Left forelimb (tissue), 1 donor: ENCODE results near the gene REP15.
"Not testable (repeated sequence)": the region's sequence is repeated elsewhere in the genome, so short reads cannot be mapped to it uniquely, and the experiment has no call there.

Experiments used
- DNase-seq: peaks from one replicate; pipeline ENCODE4 v3.0.0-alpha.2; 2018; ENCODE audit warnings: low spot score

Gene REP15

DNA sequence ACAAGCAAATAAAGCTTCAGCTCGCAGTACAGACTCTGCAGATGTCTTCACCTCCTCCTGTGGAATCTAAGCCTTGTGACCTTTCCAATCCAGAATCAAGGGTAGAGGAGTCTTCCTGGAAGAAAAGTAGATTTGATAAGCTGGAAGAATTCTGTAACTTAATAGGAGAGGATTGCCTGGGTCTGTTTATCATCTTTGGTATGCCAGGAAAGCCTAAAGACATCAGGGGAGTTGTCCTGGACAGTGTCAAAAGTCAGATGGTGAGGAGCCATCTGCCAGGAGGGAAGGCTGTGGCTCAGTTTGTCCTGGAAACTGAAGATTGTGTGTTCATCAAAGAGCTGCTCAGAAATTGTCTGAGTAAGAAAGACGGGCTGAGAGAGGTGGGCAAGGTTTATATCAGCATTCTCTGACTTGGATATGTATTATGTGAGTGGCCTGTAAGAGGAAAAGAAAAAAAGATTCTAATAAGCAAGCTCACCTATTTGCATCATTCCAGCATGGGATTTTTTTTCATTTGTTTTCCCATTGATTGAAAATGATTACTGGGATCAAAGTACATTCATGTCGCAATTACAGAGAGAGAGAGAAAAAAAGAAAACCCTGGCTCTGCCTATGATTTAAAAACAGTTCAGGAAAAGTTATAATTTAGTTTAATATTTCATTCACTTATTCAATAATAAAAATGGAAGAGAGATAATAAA lies 767 bp downstream of the REP15 start:
- DNase-seq = no peak

DNA sequence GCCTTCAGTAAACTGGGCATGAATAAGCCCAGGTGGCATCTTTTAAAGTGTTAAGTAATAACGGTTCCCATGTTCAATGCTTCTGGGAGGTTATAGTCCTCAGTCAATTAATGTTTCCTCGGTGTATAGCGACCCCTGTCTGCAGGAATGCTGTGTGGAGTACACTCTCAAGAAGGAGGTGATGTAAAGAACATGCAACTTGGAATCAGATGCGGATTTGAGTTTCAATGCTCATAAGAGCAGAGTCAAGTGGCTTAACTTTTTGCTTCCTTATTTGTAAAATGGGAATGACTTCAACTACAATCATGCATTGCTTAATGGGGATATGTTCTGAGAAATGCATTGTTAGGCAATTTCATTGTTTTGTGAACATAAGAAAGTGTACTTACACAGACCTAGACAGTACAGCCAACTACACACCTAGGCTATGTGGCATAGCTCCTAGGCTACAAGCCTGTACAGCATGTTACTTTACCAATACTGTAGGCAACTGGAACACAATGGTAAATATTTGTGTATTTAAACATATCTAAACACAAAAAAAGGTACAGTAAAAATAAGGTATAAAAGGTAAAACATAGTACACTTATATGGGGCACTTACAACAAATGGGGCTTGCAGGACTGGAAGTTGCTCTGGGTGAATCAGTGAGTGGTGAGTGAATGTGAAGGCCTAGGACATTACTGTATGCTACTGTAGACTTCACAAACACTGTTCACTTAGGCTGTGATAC lies 7.6 kb downstream of the REP15 start:
- DNase-seq = no peak

DNA sequence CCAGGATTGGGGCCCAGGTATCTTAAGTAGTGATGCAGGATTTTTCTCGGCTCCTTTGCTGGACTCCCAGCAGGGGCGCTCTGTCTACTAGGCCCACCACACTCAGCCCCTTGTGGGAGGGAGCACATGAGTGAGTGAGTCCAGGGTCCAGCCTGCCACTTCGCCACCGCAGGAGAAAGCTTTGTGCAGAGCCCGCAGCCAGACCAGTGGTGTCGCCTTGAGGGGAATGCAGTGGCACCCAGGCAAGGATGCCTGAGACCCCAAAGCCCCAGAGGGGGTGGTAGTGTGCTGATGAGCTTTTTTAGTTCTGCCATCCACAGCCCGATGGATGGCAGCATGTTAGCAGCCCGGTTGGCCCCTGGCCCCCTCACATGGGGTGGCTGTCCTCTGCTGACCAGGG lies 9.0 kb downstream of the REP15 start:
- DNase-seq = no peak

GRCh38 chr12:27707216-27707615 lies 11.0 kb downstream of the REP15 start:
- no peak for DNase-seq

DNA sequence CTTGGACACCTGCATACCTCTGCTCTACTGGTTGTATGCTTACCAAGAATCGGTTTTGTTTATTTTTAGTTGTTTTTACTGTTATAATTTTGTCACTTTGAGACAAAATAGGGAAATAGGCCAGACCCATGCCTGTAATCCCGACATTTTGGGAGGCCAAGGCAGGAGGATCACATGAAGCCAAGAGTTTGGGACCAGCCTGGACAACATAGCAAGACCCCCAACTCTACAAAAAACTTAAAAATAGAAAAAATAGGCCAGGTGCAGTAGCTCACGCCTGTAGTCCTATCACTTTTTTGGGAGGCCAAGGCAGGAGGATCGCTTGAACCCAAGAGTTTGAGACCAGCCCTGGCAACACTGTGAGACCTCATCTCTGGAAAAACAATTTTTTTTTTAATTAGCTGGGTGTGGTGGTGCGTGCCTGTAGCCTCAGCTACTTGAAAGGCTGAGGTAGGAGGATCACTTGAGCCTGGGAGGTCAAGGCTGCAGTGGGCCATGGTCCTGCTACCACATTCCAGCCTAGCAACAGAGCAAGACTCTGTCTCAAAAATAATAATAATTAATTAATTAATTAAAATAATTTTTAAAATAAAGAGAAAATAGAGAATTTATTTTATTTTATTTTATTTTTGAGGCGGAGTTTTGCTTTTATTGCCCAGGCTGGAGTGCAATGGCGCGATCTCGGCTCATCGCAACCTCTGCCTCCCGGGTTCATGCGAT lies 13.1 kb downstream of the REP15 start:
- no peak for DNase-seq

GRCh38 chr12:27709932-27710591 lies 13.8 kb downstream of the REP15 start:
- DNase-seq = no peak

DNA sequence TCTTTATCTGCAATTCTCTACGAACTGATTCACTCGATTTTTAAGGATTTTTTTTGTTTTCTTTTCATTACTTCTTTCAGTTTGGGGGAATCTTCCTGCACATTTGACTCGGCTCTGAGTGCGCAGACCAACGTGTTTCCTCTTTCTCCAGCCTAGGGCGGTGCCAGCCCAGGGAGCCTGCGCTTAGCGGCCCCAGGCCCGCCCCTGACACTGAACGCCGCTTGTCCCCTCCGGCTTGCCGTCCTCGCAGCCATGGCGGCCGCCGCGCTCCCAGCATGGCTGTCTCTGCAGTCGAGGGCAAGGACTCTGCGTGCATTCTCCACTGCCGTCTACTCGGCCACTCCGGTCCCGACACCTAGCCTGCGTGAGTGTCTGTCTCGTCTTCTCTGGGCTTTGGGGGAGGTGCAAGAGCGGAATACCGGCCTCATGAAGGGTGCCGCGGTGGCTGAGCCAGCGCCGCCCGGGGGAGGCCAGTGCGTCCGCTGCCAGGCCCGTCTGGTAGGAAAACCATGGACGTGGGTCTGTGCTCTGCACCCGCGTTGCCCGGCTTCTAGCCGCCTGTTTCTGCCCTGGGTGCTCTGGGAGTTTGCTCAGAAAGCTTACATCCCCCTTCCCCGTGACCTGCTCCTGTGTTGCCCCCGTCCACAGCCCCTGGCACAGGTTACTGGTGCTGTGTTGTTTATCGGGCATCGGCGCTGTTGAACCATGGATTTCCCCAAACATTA lies 14.5 kb downstream of the REP15 start, which contains the start of gene MRPS35:
TSS of gene MRPS35 (plus strand) at position 241 of the 725 bp plus-strand sequence. CDS start at position 253, 12 bp downstream.
- peak; percentile 96 for DNase-seq

DNA sequence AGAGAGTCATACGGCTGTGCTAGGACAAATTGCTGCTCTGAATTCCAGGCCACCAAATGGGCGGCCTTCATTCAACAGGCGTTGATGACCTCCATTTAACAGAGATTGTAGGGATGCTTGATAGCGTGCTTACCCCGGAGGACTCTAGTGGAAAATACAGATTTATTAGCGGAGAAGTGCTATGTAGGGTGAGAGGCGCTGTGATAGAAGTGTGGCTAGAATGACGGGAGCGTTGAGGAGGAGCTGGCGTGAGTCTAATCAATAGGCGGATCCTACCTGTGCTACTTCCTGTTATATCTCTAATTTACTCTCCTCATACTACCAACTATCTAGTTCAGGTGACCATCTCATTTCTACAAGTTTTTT lies 15.1 kb downstream of the REP15 start:
- no peak for DNase-seq

DNA sequence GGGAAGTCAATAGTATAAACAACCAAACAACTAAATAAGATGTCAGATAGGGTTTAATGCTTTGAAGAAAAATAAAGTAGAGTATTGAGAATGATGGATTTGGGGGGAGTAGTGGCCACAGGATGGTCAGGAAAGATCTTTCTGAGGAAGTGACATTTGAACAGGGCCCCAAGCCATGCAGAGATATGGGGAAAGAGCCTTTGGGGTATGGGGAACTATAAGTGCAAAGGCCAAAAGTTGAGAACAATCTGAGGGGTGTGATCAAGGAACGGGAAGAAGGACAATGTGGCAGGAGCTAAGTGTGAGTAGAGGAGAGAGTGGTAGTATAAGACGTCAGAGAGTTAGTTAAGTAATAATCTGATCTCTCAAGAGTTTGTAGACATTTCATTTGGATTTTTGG lies 15.7 kb downstream of the REP15 start:
- DNase-seq = no peak

GRCh38 chr12:27723212-27723611 lies 27.0 kb downstream of the REP15 start:
- DNase-seq = no peak

- DNase-seq = no peak
Measured at GRCh38 chr12:27730097-27730588, 33.9 kb downstream of the REP15 start.

DNA sequence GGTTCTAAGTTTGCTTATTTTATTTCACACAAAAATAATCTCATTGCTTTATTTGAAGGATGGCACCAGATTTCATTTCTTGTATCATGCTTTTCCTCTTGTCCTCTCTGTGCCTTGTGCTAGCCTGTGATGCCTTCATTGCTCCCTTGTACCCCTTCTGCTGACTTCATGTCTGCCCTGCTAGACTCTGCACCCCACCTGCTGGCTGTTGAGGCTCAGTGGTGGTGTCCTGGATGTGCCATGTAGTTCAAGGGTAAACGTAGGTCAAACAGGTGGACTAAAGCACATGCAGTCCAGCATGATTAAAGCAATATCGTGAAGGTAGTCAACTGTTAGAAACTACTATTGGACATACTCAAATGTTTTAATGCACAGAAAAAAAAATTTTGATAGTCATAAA lies 36.0 kb downstream of the REP15 start:
- no peak for DNase-seq

- DNase-seq = no peak
Measured at GRCh38 chr12:27733052-27733656, 36.9 kb downstream of the REP15 start.

DNA sequence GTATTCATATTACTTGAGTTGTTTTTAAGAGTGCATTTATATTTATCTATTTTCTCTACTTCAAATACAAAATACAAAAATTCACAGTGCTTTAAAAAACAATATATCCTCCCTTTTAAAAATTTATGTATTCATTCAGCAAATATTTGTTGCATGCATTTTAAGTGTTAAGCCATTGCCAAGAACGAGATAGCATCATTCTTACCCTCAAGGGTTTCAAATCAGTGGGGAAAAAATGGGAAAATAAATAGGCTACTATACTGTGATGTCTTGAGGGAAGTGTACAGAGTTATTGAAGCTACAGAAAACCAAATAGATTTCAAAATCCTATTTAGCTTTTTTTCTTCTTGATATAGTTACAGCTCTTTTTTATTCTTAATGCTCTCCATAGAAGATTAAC lies 37.5 kb downstream of the REP15 start:
- DNase-seq = no peak

DNA sequence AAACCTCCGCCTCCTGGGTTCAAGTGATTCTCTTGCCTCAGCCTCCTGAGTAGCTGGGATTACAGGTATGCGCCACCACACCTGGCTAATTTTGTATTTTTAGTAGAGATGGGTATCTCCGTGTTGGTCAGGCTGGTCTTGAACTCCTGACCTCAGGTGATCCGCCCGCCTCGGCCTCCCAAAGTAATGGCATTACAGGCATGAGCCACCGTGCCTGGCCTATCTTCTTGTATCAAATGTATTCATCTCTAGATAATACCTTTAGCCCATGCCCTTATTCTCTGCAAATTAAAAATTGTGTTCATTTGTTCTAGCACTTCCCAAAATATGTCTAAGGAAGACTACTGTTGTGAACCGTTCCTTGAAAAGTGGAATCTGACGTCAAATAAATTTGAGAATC lies 38.1 kb downstream of the REP15 start:
- not testable (repeated sequence) for DNase-seq

- no peak for DNase-seq
Measured at GRCh38 chr12:27743601-27744000, 47.4 kb downstream of the REP15 start.

GRCh38 chr12:27745734-27746133 lies 49.5 kb downstream of the REP15 start:
- DNase-seq = not testable (repeated sequence)
